Activated T-helper 1 cell treated with anti-CD3 and anti-CD28 coated beads, Interleukin-12 subunit alpha, Interleukin-12 subunit beta, Interleukin-2, Interleukin-4 antibody, amounts not matched to agents 30 ng/mL and 10 ng/mL and 1 ng/mL, durations not matched to agents 14 hours and 24 hours and 36 hours (primary cell): ENCODE results near the gene PDCD1LG2. TPM values are rescaled to one million over a fixed set of nuclear protein-coding genes. Genes with fewer than 3 reads are reported as not detected.
"Not testable (repeated sequence)": the region's sequence is repeated elsewhere in the genome, so short reads cannot be mapped to it uniquely, and the experiment has no call there.

Experiments
- DNase-seq: peaks from one replicate; pipeline ENCODE4 v3.0.0; 2021; ENCODE audit warnings: low spot score
- H3K27ac Mint-ChIP-seq: one replicate; pipeline ENCODE4 v1.8.0; 2021; ENCODE audit warnings: mild to moderate bottlenecking, mixed read lengths
- H3K27me3 Mint-ChIP-seq: one replicate; pipeline ENCODE4 v1.8.0; 2022; ENCODE audit warnings: mild to moderate bottlenecking, moderate library complexity, mixed read lengths; ENCODE audit not compliant: insufficient read depth
- H3K36me3 Mint-ChIP-seq: one replicate; pipeline ENCODE4 v1.8.0; 2021; ENCODE audit warnings: low read depth, mixed read lengths
- H3K4me1 Mint-ChIP-seq: one replicate; pipeline ENCODE4 v1.8.0; 2021; ENCODE audit warnings: low read depth, mixed read lengths
- H3K4me3 Mint-ChIP-seq: one replicate; pipeline ENCODE4 v1.8.0; 2021; ENCODE audit warnings: mild to moderate bottlenecking, moderate library complexity, mixed read lengths
- H3K9me3 Mint-ChIP-seq: one replicate; pipeline ENCODE4 v1.8.0; 2021; ENCODE audit warnings: mixed read lengths
- intact Hi-C: fragments of 100-400 bp; cut with micrococcal nuclease; formaldehyde crosslinking; loops from one replicate; pipeline ENCODE4 v1.15.1; 2024
- total RNA-seq: library from RNA; stranded (reverse); gene quantifications from 2 replicates; pipeline ENCODE4 v1.2.3, GENCODE V29; 2022

The PDCD1LG2 gene
- 1.1 and 1.4 TPM in 2 replicates for total RNA-seq

- Mint-ChIP-seq H3K9me3 (peaks cover 14% of the 10 kb centered on the region), H3K4me3 (peak within 1 kb of the TSS; percentile 82), H3K4me1 (peaks cover 68% of the 10 kb centered on the region), H3K36me3 (peaks cover 6% of the 10 kb centered on the region), H3K27ac (peak within 1 kb of the TSS; percentile 96), H3K27me3 (no peaks in the 10 kb centered on the region)
- intact Hi-C loops: loop anchor here (1.0 to 5.0 kb wide), 11 partner anchors 8 to 677 kb away; partner anchors contain the start of genes CD274 and PLGRKT
- DNase-seq: peak; percentile 41
Observed at GRCh38 chr9:5510360-5510931, at the start of gene PDCD1LG2. Gene PDCD1LG2, plus strand, starts transcription at chr9:5510531. Its CDS starts 12,016 bp downstream, at chr9:5522547.

- H3K9me3 Mint-ChIP-seq, DNase-seq, H3K4me3 Mint-ChIP-seq, H3K27ac Mint-ChIP-seq, H3K27me3 Mint-ChIP-seq, intact Hi-C loops: not testable (repeated sequence)
- Mint-ChIP-seq H3K4me1 (peaks cover 56% of the 10 kb centered on the region), H3K36me3 (peaks cover 80% of the 10 kb centered on the region)
Observed at GRCh38 chr9:5464831-5465330, 45.5 kb upstream of the PDCD1LG2 start.

- Mint-ChIP-seq H3K9me3 (no peaks in the 10 kb centered on the region), H3K4me1 (peaks cover 54% of the 10 kb centered on the region), H3K27ac (no peak overlapping the region), H3K4me3 (no peak overlapping the region), H3K27me3 (no peaks in the 10 kb centered on the region), H3K36me3 (peaks cover 78% of the 10 kb centered on the region)
- no peak for DNase-seq
- intact Hi-C loops: no loop called here
Observed at GRCh38 chr9:5466005-5466404, 44.3 kb upstream of the PDCD1LG2 start.

GRCh38 chr9:5466766-5467165, 43.6 kb upstream of the PDCD1LG2 start:
- intact Hi-C loops: no loop called here
- H3K4me1 Mint-ChIP-seq: peaks cover 55% of the 10 kb centered on the region
- H3K9me3 Mint-ChIP-seq: no peaks in the 10 kb centered on the region
- no peak for DNase-seq
- H3K36me3 Mint-ChIP-seq: peaks cover 73% of the 10 kb centered on the region
- H3K27me3 Mint-ChIP-seq: no peaks in the 10 kb centered on the region
- H3K4me3 Mint-ChIP-seq: no peak overlapping the region
- H3K27ac Mint-ChIP-seq: peak overlapping the region; percentile 25

- no peak for DNase-seq
- H3K36me3 Mint-ChIP-seq: peaks cover 63% of the 10 kb centered on the region
- H3K27me3 Mint-ChIP-seq: no peaks in the 10 kb centered on the region
- H3K4me1 Mint-ChIP-seq: peaks cover 41% of the 10 kb centered on the region
- intact Hi-C loops: no loop called here
- no peak overlapping the region for H3K27ac Mint-ChIP-seq
- no peaks in the 10 kb centered on the region for H3K9me3 Mint-ChIP-seq
- H3K4me3 Mint-ChIP-seq: no peak overlapping the region
Observed at GRCh38 chr9:5468850-5469249, 41.5 kb upstream of the PDCD1LG2 start.

GRCh38 chr9:5470122-5470521, 40.2 kb upstream of the PDCD1LG2 start:
- no peak overlapping the region for H3K27ac Mint-ChIP-seq

GRCh38 chr9:5470816-5471215, 39.5 kb upstream of the PDCD1LG2 start:
- intact Hi-C loops: no loop called here
- peaks cover 41% of the 10 kb centered on the region for H3K4me1 Mint-ChIP-seq
- no peaks in the 10 kb centered on the region for H3K27me3 Mint-ChIP-seq
- no peak for DNase-seq
- H3K27ac Mint-ChIP-seq: peak overlapping the region; percentile 62
- H3K36me3 Mint-ChIP-seq: peaks cover 59% of the 10 kb centered on the region
- H3K9me3 Mint-ChIP-seq: peaks cover 4% of the 10 kb centered on the region
- no peak overlapping the region for H3K4me3 Mint-ChIP-seq

More at GRCh38 chr9:5470122-5470521, 40.2 kb upstream of the PDCD1LG2 start:
- Mint-ChIP-seq H3K9me3 (no peaks in the 10 kb centered on the region), H3K4me1 (peaks cover 40% of the 10 kb centered on the region), H3K36me3 (peaks cover 62% of the 10 kb centered on the region), H3K27me3 (no peaks in the 10 kb centered on the region), H3K4me3 (no peak overlapping the region)
- intact Hi-C loops: no loop called here
- DNase-seq: no peak

GRCh38 chr9:5475611-5476010, 34.7 kb upstream of the PDCD1LG2 start:
- peaks cover 17% of the 10 kb centered on the region for H3K4me1 Mint-ChIP-seq

GRCh38 chr9:5478206-5478605, 32.1 kb upstream of the PDCD1LG2 start:
- intact Hi-C loops: no loop called here
- H3K9me3 Mint-ChIP-seq: peaks cover 11% of the 10 kb centered on the region
- H3K4me3 Mint-ChIP-seq: no peak overlapping the region
- H3K27ac Mint-ChIP-seq: no peak overlapping the region
- H3K36me3 Mint-ChIP-seq: peaks cover 16% of the 10 kb centered on the region
- H3K27me3 Mint-ChIP-seq: peaks cover 2% of the 10 kb centered on the region
- H3K4me1 Mint-ChIP-seq: peaks cover 19% of the 10 kb centered on the region
- no peak for DNase-seq

More at GRCh38 chr9:5475611-5476010, 34.7 kb upstream of the PDCD1LG2 start:
- H3K27me3 Mint-ChIP-seq, H3K9me3 Mint-ChIP-seq, intact Hi-C loops, H3K27ac Mint-ChIP-seq, H3K4me3 Mint-ChIP-seq, DNase-seq: not testable (repeated sequence)
- peaks cover 24% of the 10 kb centered on the region for H3K36me3 Mint-ChIP-seq

- Mint-ChIP-seq H3K4me3 (no peak overlapping the region), H3K27me3 (peaks cover 2% of the 10 kb centered on the region), H3K9me3 (peaks cover 11% of the 10 kb centered on the region), H3K27ac (no peak overlapping the region), H3K4me1 (peaks cover 13% of the 10 kb centered on the region), H3K36me3 (peaks cover 4% of the 10 kb centered on the region)
- no peak for DNase-seq
- intact Hi-C loops: no loop called here
Observed at GRCh38 chr9:5479994-5480694, 30.2 kb upstream of the PDCD1LG2 start.

- intact Hi-C loops: no loop called here
- Mint-ChIP-seq H3K9me3 (peaks cover 8% of the 10 kb centered on the region), H3K4me3 (no peak overlapping the region), H3K27ac (no peak overlapping the region), H3K27me3 (peaks cover 2% of the 10 kb centered on the region), H3K4me1 (peaks cover 13% of the 10 kb centered on the region), H3K36me3 (peaks cover 1% of the 10 kb centered on the region)
- DNase-seq: no peak
Observed at GRCh38 chr9:5480919-5481318, 29.4 kb upstream of the PDCD1LG2 start.

GRCh38 chr9:5481322-5482040, 28.9 kb upstream of the PDCD1LG2 start:
- Mint-ChIP-seq H3K4me3 (no peak overlapping the region), H3K4me1 (peaks cover 13% of the 10 kb centered on the region), H3K27me3 (peaks cover 2% of the 10 kb centered on the region), H3K27ac (no peak overlapping the region), H3K9me3 (peaks cover 8% of the 10 kb centered on the region), H3K36me3 (peaks cover 1% of the 10 kb centered on the region)
- intact Hi-C loops: no loop called here
- no peak for DNase-seq

- H3K27me3 Mint-ChIP-seq: peaks cover 2% of the 10 kb centered on the region
- H3K27ac Mint-ChIP-seq: no peak overlapping the region
- H3K4me1 Mint-ChIP-seq: peaks cover 13% of the 10 kb centered on the region
- intact Hi-C loops: no loop called here
- no peak for DNase-seq
- peaks cover 8% of the 10 kb centered on the region for H3K9me3 Mint-ChIP-seq
- no peak overlapping the region for H3K4me3 Mint-ChIP-seq
- H3K36me3 Mint-ChIP-seq: peaks cover 4% of the 10 kb centered on the region
Observed at GRCh38 chr9:5482194-5482593, 28.1 kb upstream of the PDCD1LG2 start.
